Duodenal mucosa (tissue), 2 donors: ENCODE measurements around the gene ZBTB16.
A peak's percentile ranks its signal among the peaks of the same experiment; 100 is the strongest.

Source experiments
- H3K27ac ChIP-seq: one replicate; pipeline ENCODE4 v1.7.0; 2013; ENCODE audit warnings: low read depth, low read length
- H3K27me3 ChIP-seq, 2 donors: one replicate each; pipeline ENCODE4 v1.7.0; 2013; ENCODE audit warnings: low read length in 2 of 2, control low read depth in 1 of 2; ENCODE audit not compliant: insufficient read depth in 2 of 2, control insufficient read depth in 1 of 2
- H3K36me3 ChIP-seq, 2 donors: one replicate each; pipeline ENCODE4 v1.7.0; 2013; ENCODE audit warnings: low read length in 2 of 2, control low read depth in 1 of 2; ENCODE audit not compliant: insufficient read depth in 2 of 2, control insufficient read depth in 1 of 2
- H3K4me1 ChIP-seq, 2 donors: one replicate each; pipeline ENCODE4 v1.7.0; 2013; ENCODE audit warnings: low read length in 2 of 2, control low read depth in 1 of 2; ENCODE audit not compliant: insufficient read depth in 2 of 2, control insufficient read depth in 1 of 2
- H3K4me3 ChIP-seq, 2 donors: one replicate each; pipeline ENCODE4 v1.7.0; 2013; ENCODE audit warnings: low read length in 2 of 2, low read depth in 1 of 2
- H3K9ac ChIP-seq, 2 donors: one replicate each; pipeline ENCODE4 v1.7.0; 2013; ENCODE audit warnings: low read length in 2 of 2, low read depth in 1 of 2
- H3K9me3 ChIP-seq, 2 donors: one replicate each; pipeline ENCODE4 v1.7.0; 2013; ENCODE audit warnings: low read length in 2 of 2, control low read depth in 1 of 2; ENCODE audit not compliant: control insufficient read depth in 1 of 2

Gene ZBTB16

DNA sequence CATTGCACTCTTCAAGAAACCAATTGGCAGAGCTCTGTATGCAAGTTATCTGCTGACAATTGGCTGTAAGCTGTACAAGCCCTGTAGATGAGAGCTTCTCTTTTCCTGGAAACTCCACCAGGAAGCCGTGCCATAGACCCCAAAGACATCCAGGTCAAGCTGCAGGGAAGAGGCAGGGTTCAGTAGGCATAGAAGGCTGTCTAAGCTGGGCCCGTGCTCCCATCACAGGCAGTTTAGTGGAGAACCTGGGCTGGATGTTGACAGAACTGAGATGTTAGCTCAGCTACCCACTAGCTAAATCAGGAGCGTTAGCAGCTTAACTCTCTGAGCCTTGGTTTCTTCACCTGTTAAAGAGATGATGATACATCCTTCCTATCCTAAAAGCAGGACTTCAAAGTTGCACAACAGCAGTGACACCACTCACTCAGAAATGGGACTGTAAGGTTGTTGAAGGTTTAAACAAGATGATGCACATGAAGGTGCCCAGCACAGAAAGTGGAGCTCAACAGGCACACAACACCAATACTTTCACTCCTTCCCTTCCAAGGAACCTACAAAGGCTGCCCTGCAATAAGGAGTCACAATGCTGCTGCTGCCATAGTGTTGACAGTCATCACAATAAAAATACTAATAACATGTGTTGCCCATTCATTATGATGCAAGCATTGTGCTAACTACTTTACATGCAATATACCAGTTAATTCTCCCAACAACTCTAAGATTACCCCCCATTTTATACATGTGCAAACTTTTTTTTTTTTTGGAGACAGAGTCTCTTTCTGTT is 115.4 kb downstream of the ZBTB16 start:
- peaks cover 70 to 84% of the 10 kb centered on the region in 2 donors for H3K4me1 ChIP-seq
- H3K27ac ChIP-seq, result no peak overlapping the region
- no peaks in the 10 kb centered on the region for H3K36me3 ChIP-seq
- H3K9ac ChIP-seq, result no peak overlapping the region
- no peaks in the 10 kb centered on the region for H3K9me3 ChIP-seq
- H3K27me3 ChIP-seq, result no peaks in the 10 kb centered on the region
- H3K4me3 ChIP-seq, result no peak overlapping the region

DNA sequence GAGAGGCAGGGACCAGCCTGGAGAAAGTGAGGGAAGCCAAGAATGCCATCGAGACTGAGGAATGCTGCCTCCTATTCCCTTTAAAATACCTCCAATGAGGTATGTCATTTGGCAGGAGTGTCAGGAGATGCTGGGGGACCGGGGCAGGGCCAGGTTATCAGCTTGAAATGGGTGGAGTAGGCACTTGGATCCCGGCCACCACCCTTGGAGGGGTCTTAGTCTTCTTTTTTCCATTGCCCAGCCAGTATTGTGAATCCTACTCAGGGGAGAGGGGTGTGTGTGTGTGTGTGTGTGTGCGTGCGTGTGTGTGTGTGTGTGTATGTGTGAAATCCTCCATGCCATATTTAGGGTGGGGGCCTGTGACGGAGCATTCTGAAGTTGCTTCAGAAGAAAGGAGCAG is 116.2 kb downstream of the ZBTB16 start:
- Histone ChIP-seq H3K36me3 (no peaks in the 10 kb centered on the region), H3K4me3 (no peak overlapping the region), H3K27ac (peak overlapping the region; percentile 1), H3K27me3 (no peaks in the 10 kb centered on the region), H3K9ac (no peak overlapping the region), H3K9me3 (no peaks in the 10 kb centered on the region), H3K4me1 (peaks cover 72 to 85% of the 10 kb centered on the region in 2 donors)

DNA sequence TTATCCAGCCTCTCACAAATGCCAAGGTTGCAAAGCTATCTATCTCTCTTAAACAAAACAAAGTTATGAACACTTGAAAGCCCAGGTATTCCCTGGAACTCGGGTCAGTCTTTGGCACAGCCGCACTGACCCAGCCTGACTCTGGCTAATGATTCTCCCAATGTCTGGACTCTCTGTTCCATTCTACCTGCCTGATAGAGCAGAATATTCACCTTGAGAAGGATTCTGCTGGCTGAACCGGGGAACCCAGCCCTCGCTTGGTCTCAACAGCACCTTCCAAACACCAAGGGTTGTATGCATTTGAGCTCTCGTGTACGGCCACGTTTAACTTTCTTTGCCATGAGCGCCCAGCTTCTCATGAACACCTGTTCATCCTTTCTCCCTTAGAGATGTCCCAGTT is 116.8 kb downstream of the ZBTB16 start:
- Histone ChIP-seq H3K27ac (no peak overlapping the region), H3K27me3 (no peaks in the 10 kb centered on the region), H3K9ac (no peak overlapping the region), H3K9me3 (no peaks in the 10 kb centered on the region), H3K4me3 (no peak overlapping the region), H3K36me3 (no peaks in the 10 kb centered on the region), H3K4me1 (peaks cover 66 to 80% of the 10 kb centered on the region in 2 donors)

DNA sequence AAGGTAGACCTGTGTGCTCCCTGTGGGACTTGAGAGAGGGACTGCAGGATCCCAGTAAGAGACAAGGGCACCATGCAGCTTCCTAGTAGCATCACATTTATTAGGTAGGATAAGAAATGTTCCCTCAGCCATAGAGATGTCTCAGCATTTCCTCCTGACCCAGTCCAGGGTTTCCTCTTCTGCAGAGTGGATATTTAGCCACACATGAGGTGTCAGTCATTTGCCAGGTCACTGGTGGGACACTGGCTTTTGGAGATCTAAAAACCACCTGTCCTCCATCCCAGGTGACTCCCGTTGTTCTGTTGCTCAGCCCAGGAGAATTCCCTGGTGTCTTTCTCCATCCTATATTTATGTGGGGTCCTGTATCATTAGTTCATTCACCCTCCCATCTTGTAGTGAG is 119.1 kb downstream of the ZBTB16 start:
- peak overlapping the region; percentile 59 for H3K27ac ChIP-seq
- peaks cover 52 to 57% of the 10 kb centered on the region in 2 donors for H3K4me1 ChIP-seq
- H3K36me3 ChIP-seq, result no peaks in the 10 kb centered on the region
- H3K27me3 ChIP-seq, result no peaks in the 10 kb centered on the region
- peak overlapping the region in 1 of 2 donors; percentile 45 for H3K4me3 ChIP-seq
- no peaks in the 10 kb centered on the region for H3K9me3 ChIP-seq
- peak overlapping the region; percentile 29 to 44 for H3K9ac ChIP-seq

DNA sequence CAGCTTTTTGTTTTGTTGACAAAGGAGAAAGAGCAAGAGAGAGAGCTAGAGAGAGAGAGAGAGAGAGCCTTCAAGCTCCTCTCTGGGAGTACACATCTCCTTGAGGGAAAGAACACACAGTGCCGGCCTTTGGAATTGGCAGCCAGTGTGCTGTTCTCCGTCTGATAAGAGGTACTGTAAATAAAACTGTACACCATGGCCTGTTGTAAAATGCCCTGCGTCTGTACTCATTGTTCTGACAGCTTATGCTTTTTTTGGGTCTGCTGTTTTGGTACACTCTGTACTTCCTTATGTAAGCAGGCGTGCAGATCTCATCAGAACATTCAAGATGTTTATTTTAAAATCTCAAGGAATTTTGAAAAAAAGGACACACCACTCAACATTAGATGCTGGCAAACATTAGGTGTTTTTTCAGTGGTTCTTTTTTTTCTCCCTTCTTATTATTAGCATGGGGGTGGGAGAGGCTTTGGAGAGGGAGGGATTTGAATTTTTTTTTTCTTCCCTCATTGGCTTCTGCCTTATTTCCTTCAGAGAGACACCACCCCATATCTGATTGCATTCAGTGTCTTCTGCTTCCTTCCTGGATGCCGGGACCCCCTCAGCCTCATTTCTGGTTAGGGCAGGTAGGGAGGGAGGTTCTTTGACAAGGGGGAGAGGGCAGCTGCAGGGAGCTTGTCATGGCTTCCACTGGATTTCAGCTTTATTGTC is 119.9 kb downstream of the ZBTB16 start:
- Histone ChIP-seq H3K9me3 (no peaks in the 10 kb centered on the region), H3K4me1 (peaks cover 45 to 49% of the 10 kb centered on the region in 2 donors), H3K27me3 (no peaks in the 10 kb centered on the region), H3K9ac (peak overlapping the region; percentile 44 to 49), H3K27ac (peak overlapping the region; percentile 59), H3K36me3 (no peaks in the 10 kb centered on the region), H3K4me3 (peak overlapping the region; percentile 26 to 45)

DNA sequence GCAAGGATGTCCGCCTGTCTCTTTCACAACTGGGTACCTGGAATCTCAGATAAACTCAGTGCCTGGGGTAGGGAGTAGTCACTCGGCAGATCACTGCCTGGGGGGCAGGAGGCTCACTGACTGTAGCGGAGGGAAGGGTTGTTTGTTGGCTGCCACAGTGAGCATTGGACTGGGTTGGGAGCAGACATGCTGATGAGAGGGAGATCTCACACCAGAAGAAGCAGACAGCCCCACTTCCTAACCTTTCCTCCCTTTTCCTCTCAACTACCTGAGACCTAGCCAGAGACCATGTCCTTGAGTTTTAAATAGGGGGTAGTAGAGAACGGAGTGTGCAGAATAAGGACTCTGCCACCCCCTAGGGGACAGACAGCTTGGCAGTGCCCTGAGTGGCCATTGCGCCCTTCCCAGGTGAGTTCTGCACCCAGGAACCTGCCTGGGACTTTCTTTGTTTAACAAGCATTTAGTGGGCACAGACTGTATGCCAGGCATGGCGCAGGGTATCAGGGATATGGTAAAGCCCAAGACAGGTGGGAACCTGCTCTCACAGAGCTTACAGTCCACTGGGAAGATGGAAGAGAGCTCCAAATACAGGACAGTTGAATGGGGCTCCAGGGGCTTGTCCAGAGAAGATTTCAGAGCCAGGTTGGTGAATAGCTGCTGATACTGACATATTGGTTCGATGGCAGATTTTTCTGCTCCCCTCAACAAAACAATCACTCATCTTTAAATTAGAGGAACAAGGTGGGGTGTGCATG is 121.0 kb downstream of the ZBTB16 start:
- peak overlapping the region; percentile 51 for H3K27ac ChIP-seq
- H3K36me3 ChIP-seq, result no peaks in the 10 kb centered on the region
- H3K4me3 ChIP-seq, result peak overlapping the region in 1 of 2 donors; percentile 37
- no peaks in the 10 kb centered on the region for H3K27me3 ChIP-seq
- peaks cover 39 to 42% of the 10 kb centered on the region in 2 donors for H3K4me1 ChIP-seq
- H3K9ac ChIP-seq, result peak overlapping the region; percentile 35 to 36
- H3K9me3 ChIP-seq, result no peaks in the 10 kb centered on the region

DNA sequence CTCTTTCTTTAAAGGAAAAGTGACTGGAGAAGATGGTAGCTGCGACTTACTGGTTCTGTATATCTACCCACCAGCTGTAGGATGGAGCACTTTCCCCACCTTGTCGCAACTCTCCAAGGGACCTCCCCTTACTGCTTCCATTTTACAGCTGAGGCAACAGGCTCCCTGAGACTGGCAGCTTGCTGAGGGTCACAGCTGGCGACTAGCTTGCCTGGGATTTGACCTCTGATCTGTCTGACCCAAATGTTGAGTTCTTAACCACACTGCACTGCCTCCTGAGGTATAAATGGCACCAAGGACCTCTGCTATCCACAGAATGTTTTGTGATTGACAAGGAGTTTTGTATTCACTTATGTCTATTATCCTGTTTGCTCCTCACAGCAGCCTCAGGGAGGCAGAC is 121.7 kb downstream of the ZBTB16 start:
- Histone ChIP-seq H3K36me3 (no peaks in the 10 kb centered on the region), H3K4me1 (peaks cover 35% of the 10 kb centered on the region in 2 donors), H3K27me3 (no peaks in the 10 kb centered on the region), H3K4me3 (no peak overlapping the region), H3K9ac (no peak overlapping the region), H3K27ac (no peak overlapping the region), H3K9me3 (no peaks in the 10 kb centered on the region)

DNA sequence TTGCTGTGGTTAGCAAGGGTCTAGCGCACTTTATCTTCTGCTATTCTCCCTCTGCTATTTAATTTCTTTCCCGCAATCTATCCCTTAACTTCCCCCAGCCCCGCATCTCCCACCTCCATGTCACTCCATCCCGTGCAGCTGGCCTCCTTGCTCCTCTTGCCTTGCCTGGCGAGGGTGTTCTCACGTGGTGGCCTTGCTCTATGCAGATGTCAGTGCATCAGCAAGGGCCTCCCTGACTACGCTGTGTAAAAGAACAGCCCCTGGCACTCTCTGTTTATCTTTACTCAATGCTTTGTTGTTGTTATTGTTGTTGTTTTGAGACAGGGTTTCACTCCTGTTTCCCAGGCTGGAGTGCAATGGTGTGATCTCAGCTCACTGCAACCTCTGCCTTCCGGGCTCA is 122.2 kb downstream of the ZBTB16 start:
- Histone ChIP-seq H3K4me3 (no peak overlapping the region), H3K36me3 (no peaks in the 10 kb centered on the region), H3K27me3 (no peaks in the 10 kb centered on the region), H3K27ac (no peak overlapping the region), H3K4me1 (peaks cover 32% of the 10 kb centered on the region in 2 donors), H3K9ac (no peak overlapping the region), H3K9me3 (no peaks in the 10 kb centered on the region)

DNA sequence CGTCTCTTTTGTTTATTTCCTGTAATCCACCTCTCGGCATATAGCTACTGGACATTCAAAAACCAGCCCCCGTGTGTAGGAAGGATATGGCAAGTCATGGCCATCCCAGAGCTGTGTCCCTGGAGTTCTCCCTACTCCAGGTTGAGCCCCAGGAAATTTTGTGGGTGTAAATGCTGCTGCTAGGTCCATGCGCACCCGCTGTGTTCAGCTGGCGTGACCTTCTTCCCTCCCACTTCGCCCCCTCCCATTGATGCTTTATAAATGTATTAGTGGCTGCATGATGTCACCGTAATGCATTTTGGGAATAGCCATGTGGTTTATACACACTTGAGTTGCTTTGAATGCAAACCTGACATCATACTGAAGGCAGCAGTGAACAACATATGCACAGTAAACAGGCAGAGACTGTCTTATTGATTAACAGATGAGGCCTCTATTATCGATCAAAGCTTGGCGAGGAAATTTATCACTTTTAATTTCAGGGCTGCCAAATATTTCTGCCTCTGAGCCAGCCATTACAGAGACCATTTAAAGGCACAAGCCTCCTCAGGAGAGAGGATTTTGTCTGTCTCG is 123.0 kb downstream of the ZBTB16 start:
- H3K4me3 ChIP-seq, result no peak overlapping the region

More for the DNA sequence above, 123.0 kb downstream of the ZBTB16 start:
- H3K36me3 ChIP-seq, result no peaks in the 10 kb centered on the region
- H3K27me3 ChIP-seq, result no peaks in the 10 kb centered on the region
- H3K9ac ChIP-seq, result no peak overlapping the region
- no peak overlapping the region for H3K27ac ChIP-seq
- peaks cover 30 to 32% of the 10 kb centered on the region in 2 donors for H3K4me1 ChIP-seq
- no peaks in the 10 kb centered on the region for H3K9me3 ChIP-seq
